ENCODE results near the gene SLC35G2.
A peak's percentile ranks its signal among the peaks of the same experiment; 100 is the strongest.
"Not testable (repeated sequence)": the region's sequence is repeated elsewhere in the genome, so short reads cannot be mapped to it uniquely, and the experiment has no call there.

Gene SLC35G2

DNA sequence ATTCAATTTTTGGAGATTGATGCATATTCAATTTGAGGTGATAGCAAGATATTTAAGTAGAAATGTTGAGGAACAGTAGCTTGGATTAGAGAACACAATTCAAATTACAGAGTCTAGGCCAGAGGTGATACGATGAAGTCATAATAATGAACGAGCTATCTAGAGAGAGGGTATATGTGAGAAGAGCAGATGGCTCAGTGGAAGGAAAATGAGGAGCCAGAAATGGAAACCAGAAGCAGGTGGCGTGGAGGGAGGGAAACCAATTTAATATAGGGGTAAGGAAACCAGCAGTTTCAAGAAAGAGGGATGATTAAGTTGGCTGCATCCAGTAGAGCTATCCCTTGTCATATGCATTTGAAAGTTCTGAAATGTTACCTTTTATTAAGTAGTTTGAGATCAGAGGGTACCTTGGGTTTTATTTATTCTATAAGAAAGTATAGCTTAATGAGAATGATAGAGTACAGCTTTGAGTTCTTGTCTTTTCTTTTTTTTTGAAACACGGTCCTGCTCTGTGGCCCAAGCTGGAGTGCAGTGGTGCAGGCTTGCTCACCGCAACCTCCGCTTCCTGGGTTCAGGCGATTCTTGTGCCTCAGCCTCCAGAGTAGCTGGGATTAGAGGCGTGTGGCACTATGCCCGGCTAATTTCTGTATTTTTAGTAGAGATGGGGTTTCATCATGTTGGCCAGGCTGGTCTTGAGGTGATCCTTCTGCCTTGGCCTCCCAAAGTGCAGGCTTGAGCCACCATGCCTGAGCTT, 65.2 kb downstream of the SLC35G2 start:
- CTCF ChIA-PET = interaction anchor here (0.7 to 1.6 kb wide), 6 partner anchors 14 to 126 kb away, joined by 3 to 7 read pairs (median 4); no protein-coding TSS in a partner anchor
- H3K36me3 ChIP-seq (ENCODE audit: control insufficient read depth in 4 of 4, insufficient read depth in 4 of 4, low read length in 3 of 4) = peaks cover 0 to 3% (median under 1%) of the 10 kb centered on the region in 4 experiments
- no peak overlapping the region for H3K27ac ChIP-seq (ENCODE audit: insufficient read depth in 1 of 2, low read depth in 1 of 2, low read length in 2 of 2, poor library complexity in 1 of 2, severe bottlenecking in 2 of 2)
- POLR2A ChIA-PET = interaction anchor here (0.6 to 3.0 kb wide), 2 partner anchors 23 to 83 kb away, joined by 3 to 8 read pairs; partner anchors contain the start of gene NCK1
- no peak for DNase-seq
- 96% methylated on average over 8 of the region's 9 CpGs for WGBS (ENCODE audit: insufficient coverage)
- peaks cover 9 to 29% (median 22%) of the 10 kb centered on the region in 4 experiments for H3K4me1 ChIP-seq (ENCODE audit: control extremely low read depth in 1 of 4, control insufficient read depth in 4 of 4, insufficient read depth in 4 of 4, low read length in 3 of 4)
- H3K27me3 ChIP-seq (replicated peaks in 2 of 5; ENCODE audit: control insufficient read depth in 4 of 5, insufficient read depth in 5 of 5, low read length in 4 of 5) = no peaks in the 10 kb centered on the region
- no peak overlapping the region for H3K4me3 ChIP-seq (ENCODE audit: control insufficient read depth in 1 of 7, extremely low read depth in 1 of 7, insufficient read depth in 4 of 7, low read depth in 2 of 7, low read length in 6 of 7)
- H3K9me3 ChIP-seq (ENCODE audit: control extremely low read depth in 1 of 5, control insufficient read depth in 4 of 5, insufficient read depth in 2 of 5, low read depth in 1 of 5, low read length in 4 of 5) = peaks cover 0 to under 1% (median 0%) of the 10 kb centered on the region in 5 experiments

DNA sequence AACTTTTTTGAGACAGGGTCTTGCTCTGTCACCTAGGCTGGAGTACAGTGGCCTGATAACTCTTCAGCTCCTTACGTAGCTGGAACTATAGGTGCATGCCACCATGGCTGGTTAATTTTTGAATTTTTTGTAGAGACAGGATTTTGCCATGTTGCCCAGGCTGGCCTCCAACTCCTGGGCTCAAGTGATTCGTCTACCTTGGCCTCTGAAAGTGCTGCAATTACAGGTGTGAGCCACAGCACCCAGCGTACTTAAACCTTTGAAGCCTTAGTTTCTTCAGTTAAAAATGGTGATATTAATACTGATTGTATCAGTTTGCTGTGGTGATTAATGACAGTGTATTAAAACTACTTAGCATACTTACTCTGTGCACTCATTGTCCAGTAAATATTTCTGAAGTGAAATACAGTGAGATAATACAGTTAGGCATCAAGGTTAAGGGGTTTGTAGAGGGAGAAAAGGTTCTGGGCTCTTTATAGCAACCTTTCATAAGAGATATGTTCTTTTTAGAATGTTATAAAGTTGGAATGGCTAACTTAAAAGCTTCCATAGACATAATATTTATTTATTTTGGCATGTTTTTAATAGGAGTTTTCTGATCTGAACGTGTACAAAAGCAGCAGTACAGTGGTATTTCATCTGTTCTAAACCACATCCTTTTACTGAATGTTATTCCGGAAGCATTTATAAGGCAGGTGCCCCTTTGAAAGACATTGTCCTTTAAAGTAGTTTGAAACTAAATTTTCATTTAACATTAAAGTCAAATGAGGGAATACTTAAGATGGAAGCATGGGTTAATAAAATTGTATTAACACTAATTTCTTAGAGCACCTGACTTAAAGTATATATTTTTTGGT, 66.7 kb downstream of the SLC35G2 start:
- ChIA-PET POLR2A (interaction anchor here (3.0 kb wide), 1 partner anchor 24 kb away, joined by 8 read pairs; the partner anchor contains the start of gene NCK1), CTCF (interaction anchor here (1.5 kb wide), 1 partner anchor 127 kb away, joined by 5 read pairs; no protein-coding TSS in a partner anchor)
- peaks cover 1 to 6% (median 4%) of the 10 kb centered on the region in 4 experiments for H3K36me3 ChIP-seq (ENCODE audit: control insufficient read depth in 4 of 4, insufficient read depth in 4 of 4, low read length in 3 of 4)
- DNase-seq = peak in 2 of 3 donors; percentile 61 to 77
- WGBS (ENCODE audit: insufficient coverage) = 67% methylated on average over 2 of the region's 5 CpGs
- peaks cover 9 to 29% (median 22%) of the 10 kb centered on the region in 4 experiments for H3K4me1 ChIP-seq (ENCODE audit: control extremely low read depth in 1 of 4, control insufficient read depth in 4 of 4, insufficient read depth in 4 of 4, low read length in 3 of 4)
- peak overlapping the region; percentile 41 to 57 for H3K27ac ChIP-seq (ENCODE audit: insufficient read depth in 1 of 2, low read depth in 1 of 2, low read length in 2 of 2, poor library complexity in 1 of 2, severe bottlenecking in 2 of 2)
- peaks cover 0 to 7% (median 0%) of the 10 kb centered on the region in 5 experiments for H3K9me3 ChIP-seq (ENCODE audit: control extremely low read depth in 1 of 5, control insufficient read depth in 4 of 5, insufficient read depth in 2 of 5, low read depth in 1 of 5, low read length in 4 of 5)
- H3K27me3 ChIP-seq (replicated peaks in 2 of 5; ENCODE audit: control insufficient read depth in 4 of 5, insufficient read depth in 5 of 5, low read length in 4 of 5) = no peaks in the 10 kb centered on the region
- peak overlapping the region in 3 of 7 experiments; percentile 37 to 52 (median 45) for H3K4me3 ChIP-seq (ENCODE audit: control insufficient read depth in 1 of 7, extremely low read depth in 1 of 7, insufficient read depth in 4 of 7, low read depth in 2 of 7, low read length in 6 of 7)

DNA sequence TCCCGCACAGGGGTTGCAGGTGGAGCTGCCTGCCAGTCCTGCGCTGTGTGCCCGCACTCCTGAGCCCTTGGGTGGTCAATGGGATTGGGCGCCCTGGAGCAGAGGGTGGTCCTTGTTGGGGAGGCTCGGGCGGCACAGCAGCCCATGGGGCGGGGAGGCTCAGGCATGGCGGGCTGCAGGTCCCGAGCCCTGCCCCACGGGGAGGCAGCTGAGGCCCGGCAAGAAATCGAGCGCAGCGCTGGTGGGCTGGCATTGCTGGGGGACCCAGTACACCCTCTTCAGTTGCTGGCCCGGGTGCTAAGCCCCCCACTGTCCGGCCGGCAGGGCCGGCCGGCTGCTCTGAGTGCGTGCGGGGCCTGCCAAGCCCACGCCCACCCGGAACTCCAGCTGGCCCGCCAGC, 71.0 kb downstream of the SLC35G2 start:
- Histone ChIP-seq H3K4me1 (ENCODE audit: control extremely low read depth in 1 of 4, control insufficient read depth in 4 of 4, insufficient read depth in 4 of 4, low read length in 3 of 4) (peaks cover 8 to 20% (median 15%) of the 10 kb centered on the region in 4 experiments), H3K36me3 (ENCODE audit: control insufficient read depth in 4 of 4, insufficient read depth in 4 of 4, low read length in 3 of 4) (peaks cover 5 to 13% (median 7%) of the 10 kb centered on the region in 4 experiments), H3K27ac (ENCODE audit: insufficient read depth in 1 of 2, low read depth in 1 of 2, low read length in 2 of 2, poor library complexity in 1 of 2, severe bottlenecking in 2 of 2) (no peak overlapping the region), H3K9me3 (ENCODE audit: control extremely low read depth in 1 of 5, control insufficient read depth in 4 of 5, insufficient read depth in 2 of 5, low read depth in 1 of 5, low read length in 4 of 5) (peaks cover 0 to 17% (median 5%) of the 10 kb centered on the region in 5 experiments), H3K4me3 (ENCODE audit: control insufficient read depth in 1 of 7, extremely low read depth in 1 of 7, insufficient read depth in 4 of 7, low read depth in 2 of 7, low read length in 6 of 7) (no peak overlapping the region), H3K27me3 (replicated peaks in 2 of 5; ENCODE audit: control insufficient read depth in 4 of 5, insufficient read depth in 5 of 5, low read length in 4 of 5) (no peaks in the 10 kb centered on the region)
- no peak for DNase-seq
- ChIA-PET POLR2A (no interaction called here), CTCF (no interaction called here)
- over 99% methylated on average over 23 of the region's 24 CpGs for WGBS (ENCODE audit: insufficient coverage)

- POLR2A ChIA-PET = interaction anchor here (0.7 kb wide), 1 partner anchor 124 kb away, joined by 3 read pairs; no protein-coding TSS in a partner anchor
- Histone ChIP-seq H3K27ac (ENCODE audit: insufficient read depth in 1 of 2, low read depth in 1 of 2, low read length in 2 of 2, poor library complexity in 1 of 2, severe bottlenecking in 2 of 2) (no peak overlapping the region), H3K9me3 (ENCODE audit: control extremely low read depth in 1 of 5, control insufficient read depth in 4 of 5, insufficient read depth in 2 of 5, low read depth in 1 of 5, low read length in 4 of 5) (peaks cover 0 to 20% (median 5%) of the 10 kb centered on the region in 5 experiments), H3K27me3 (replicated peaks in 2 of 5; ENCODE audit: control insufficient read depth in 4 of 5, insufficient read depth in 5 of 5, low read length in 4 of 5) (no peaks in the 10 kb centered on the region), H3K36me3 (ENCODE audit: control insufficient read depth in 4 of 4, insufficient read depth in 4 of 4, low read length in 3 of 4) (peaks cover 5 to 13% (median 8%) of the 10 kb centered on the region in 4 experiments), H3K4me1 (ENCODE audit: control extremely low read depth in 1 of 4, control insufficient read depth in 4 of 4, insufficient read depth in 4 of 4, low read length in 3 of 4) (peaks cover 0 to 3% (median under 1%) of the 10 kb centered on the region in 4 experiments), H3K4me3 (ENCODE audit: control insufficient read depth in 1 of 7, extremely low read depth in 1 of 7, insufficient read depth in 4 of 7, low read depth in 2 of 7, low read length in 6 of 7) (no peak overlapping the region)
- WGBS (ENCODE audit: insufficient coverage) = 100% methylated on average over 1 of the region's 2 CpGs
- DNase-seq = no peak
- CTCF ChIA-PET = interaction anchor here (1.5 kb wide), 1 partner anchor 23 kb away, joined by 3 read pairs; no protein-coding TSS in a partner anchor
These were observed 73.3 kb downstream of the SLC35G2 start for GRCh38 chr3:136891934-136892855.

DNA sequence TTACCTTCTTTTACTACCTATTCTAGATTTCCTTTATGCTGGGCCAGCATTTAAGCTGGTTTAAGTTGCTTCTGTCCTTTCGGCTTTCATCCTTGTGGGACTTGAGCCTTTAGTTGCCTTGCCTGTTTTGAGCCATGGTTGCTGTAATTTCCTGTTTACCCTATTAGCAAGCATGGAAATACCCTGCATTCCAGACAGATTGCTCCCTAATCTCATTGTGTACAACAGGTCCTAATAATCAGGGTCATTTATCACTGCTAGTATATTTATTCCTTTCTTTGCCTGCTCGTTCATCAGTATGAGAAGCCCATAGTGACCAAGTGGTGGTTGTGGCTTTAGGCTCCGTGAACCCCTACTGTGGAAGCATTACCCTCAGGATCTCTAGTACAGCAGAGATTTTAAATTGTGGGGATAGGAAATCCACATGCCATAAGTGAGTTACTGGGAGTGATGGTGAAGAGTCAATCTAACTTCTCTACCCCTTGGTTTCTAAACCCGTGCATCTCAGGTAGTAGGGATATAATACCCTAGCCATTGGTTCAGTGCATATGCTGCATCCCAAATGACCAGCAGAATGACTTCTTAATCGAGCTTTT, 75.0 kb downstream of the SLC35G2 start:
- CTCF ChIA-PET = no interaction called here

DNA sequence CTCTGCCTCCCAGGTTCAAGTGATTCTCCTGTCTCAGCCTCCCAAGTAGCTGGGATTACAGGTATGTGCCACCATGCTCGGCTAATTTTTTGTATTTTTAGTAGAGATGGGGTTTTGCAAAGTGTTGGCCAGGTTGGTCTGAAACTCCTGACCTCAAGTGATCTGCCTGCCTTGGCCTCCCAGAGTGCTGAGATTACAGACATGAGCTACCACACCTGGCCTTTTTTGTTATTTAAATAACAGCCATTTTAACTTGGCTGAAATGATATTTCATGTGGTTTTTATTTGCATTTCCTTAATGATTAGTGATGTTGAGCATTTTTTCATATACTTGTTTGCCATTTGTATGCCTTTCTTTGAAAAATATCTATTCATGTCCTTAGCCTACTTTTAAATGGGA, 78.2 kb downstream of the SLC35G2 start:
- POLR2A ChIA-PET; H3K36me3 ChIP-seq (ENCODE audit: control insufficient read depth in 4 of 4, insufficient read depth in 4 of 4, low read length in 3 of 4); H3K4me3 ChIP-seq (ENCODE audit: control insufficient read depth in 1 of 7, extremely low read depth in 1 of 7, insufficient read depth in 4 of 7, low read depth in 2 of 7, low read length in 6 of 7); H3K27ac ChIP-seq (ENCODE audit: insufficient read depth in 1 of 2, low read depth in 1 of 2, low read length in 2 of 2, poor library complexity in 1 of 2, severe bottlenecking in 2 of 2); H3K9me3 ChIP-seq (ENCODE audit: control extremely low read depth in 1 of 5, control insufficient read depth in 4 of 5, insufficient read depth in 2 of 5, low read depth in 1 of 5, low read length in 4 of 5); DNase-seq; H3K27me3 ChIP-seq (replicated peaks in 2 of 5; ENCODE audit: control insufficient read depth in 4 of 5, insufficient read depth in 5 of 5, low read length in 4 of 5): not testable (repeated sequence)
- CTCF ChIA-PET = interaction anchor here (2.8 kb wide), 1 partner anchor 13 kb away, joined by 7 read pairs; no protein-coding TSS in a partner anchor
- H3K4me1 ChIP-seq (ENCODE audit: control extremely low read depth in 1 of 4, control insufficient read depth in 4 of 4, insufficient read depth in 4 of 4, low read length in 3 of 4) = peaks cover 4 to 26% (median 15%) of the 10 kb centered on the region in 4 experiments
- WGBS (ENCODE audit: insufficient coverage) = no CpG with 5 or more reads among the region's 1 CpG

More for the DNA sequence above, 75.0 kb downstream of the SLC35G2 start:
- Histone ChIP-seq H3K36me3 (ENCODE audit: control insufficient read depth in 4 of 4, insufficient read depth in 4 of 4, low read length in 3 of 4) (peaks cover 5 to 13% (median 6%) of the 10 kb centered on the region in 4 experiments), H3K27me3 (replicated peaks in 2 of 5; ENCODE audit: control insufficient read depth in 4 of 5, insufficient read depth in 5 of 5, low read length in 4 of 5) (no peaks in the 10 kb centered on the region), H3K4me1 (ENCODE audit: control extremely low read depth in 1 of 4, control insufficient read depth in 4 of 4, insufficient read depth in 4 of 4, low read length in 3 of 4) (peaks cover 4 to 11% (median 9%) of the 10 kb centered on the region in 4 experiments), H3K4me3 (ENCODE audit: control insufficient read depth in 1 of 7, extremely low read depth in 1 of 7, insufficient read depth in 4 of 7, low read depth in 2 of 7, low read length in 6 of 7) (no peak overlapping the region), H3K9me3 (ENCODE audit: control extremely low read depth in 1 of 5, control insufficient read depth in 4 of 5, insufficient read depth in 2 of 5, low read depth in 1 of 5, low read length in 4 of 5) (peaks cover 0 to 20% (median 5%) of the 10 kb centered on the region in 5 experiments), H3K27ac (ENCODE audit: insufficient read depth in 1 of 2, low read depth in 1 of 2, low read length in 2 of 2, poor library complexity in 1 of 2, severe bottlenecking in 2 of 2) (no peak overlapping the region)
- no peak for DNase-seq
- WGBS (ENCODE audit: insufficient coverage) = 50% methylated on average over 2 of the region's 5 CpGs
- POLR2A ChIA-PET = interaction anchor here (0.6 kb wide), 1 partner anchor 13 kb away, joined by 3 read pairs; no protein-coding TSS in a partner anchor
